GM21381 (cell line): ENCODE results near the gene PPP1R13B.
A peak's percentile ranks its signal among the peaks of the same experiment; 100 is the strongest.
"Not testable (repeated sequence)": the region's sequence is repeated elsewhere in the genome, so short reads cannot be mapped to it uniquely, and the experiment has no call there.

Source experiments
- ATAC-seq: cut with Tn5 transposase; IDR thresholded peaks from one replicate; pipeline ENCODE4 v1.9.1; 2021; ENCODE audit warnings: mild to moderate bottlenecking, moderate library complexity; ENCODE audit not compliant: unreplicated experiment

Gene PPP1R13B

GRCh38 chr14:103847451-103848174 lies at the start of gene PPP1R13B:
PPP1R13B (minus strand) TSS chr14:103847575; CDS start chr14:103847307, 268 bp downstream.
- peak; percentile 86 for ATAC-seq

DNA sequence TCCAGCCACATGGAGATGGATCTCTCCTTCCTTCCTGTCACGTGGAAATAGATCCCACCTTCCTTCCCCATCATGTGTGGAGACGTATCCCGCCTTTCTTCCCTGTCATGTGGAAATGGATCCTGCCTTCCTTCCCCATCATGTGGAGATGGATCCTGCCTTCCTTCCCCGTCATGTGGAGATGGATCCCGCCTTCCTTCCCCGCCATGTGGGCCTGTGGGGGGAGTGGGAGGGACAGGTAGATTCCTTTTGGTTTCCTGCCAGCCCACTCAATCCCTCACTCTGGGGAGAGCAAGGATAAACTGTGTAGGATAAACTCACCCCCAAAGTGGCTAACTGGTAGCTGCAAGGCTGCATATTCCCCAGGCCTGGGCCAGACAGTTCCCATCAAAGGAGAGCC lies 49.2 kb upstream of the PPP1R13B start:
- no peak for ATAC-seq

GRCh38 chr14:103894723-103895059 lies 47.3 kb upstream of the PPP1R13B start:
- no peak for ATAC-seq

DNA sequence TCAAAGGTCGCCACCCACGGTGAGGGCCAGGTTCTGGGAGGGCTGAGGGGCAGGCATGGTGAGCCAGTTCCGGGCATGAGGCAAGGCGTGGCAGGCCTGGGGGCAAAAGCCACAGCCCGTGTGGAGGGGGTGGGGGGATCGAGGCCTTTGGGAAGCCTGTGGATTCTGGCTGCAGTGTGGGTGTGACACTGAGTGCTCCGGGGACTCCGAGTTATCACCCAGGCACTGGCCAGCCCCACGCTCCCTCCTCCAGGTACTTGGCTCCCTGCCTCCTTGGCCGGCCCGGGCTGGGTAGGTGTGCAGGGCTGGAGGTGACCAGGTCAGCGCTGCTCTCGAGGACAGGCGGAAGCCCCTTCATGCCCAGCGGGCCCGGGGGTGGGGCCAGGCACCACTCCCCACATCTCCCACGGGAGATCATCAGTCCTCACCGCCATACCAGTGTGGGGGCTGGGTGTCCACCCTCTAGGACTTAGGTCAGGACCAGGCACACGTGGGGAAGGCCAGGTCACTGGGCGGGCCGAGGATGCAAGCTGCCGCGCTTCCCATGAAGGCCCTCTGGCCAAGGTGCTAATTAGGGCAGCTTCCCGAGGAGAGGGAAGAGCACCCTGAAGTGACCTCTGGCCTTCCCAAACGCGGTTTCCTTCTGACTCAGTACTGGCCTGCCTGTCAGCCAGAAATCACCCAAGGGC lies 46.8 kb upstream of the PPP1R13B start:
- no peak for ATAC-seq

GRCh38 chr14:103892247-103892646 lies 44.9 kb upstream of the PPP1R13B start:
- no peak for ATAC-seq

GRCh38 chr14:103891667-103892215 lies 44.4 kb upstream of the PPP1R13B start:
- no peak for ATAC-seq

DNA sequence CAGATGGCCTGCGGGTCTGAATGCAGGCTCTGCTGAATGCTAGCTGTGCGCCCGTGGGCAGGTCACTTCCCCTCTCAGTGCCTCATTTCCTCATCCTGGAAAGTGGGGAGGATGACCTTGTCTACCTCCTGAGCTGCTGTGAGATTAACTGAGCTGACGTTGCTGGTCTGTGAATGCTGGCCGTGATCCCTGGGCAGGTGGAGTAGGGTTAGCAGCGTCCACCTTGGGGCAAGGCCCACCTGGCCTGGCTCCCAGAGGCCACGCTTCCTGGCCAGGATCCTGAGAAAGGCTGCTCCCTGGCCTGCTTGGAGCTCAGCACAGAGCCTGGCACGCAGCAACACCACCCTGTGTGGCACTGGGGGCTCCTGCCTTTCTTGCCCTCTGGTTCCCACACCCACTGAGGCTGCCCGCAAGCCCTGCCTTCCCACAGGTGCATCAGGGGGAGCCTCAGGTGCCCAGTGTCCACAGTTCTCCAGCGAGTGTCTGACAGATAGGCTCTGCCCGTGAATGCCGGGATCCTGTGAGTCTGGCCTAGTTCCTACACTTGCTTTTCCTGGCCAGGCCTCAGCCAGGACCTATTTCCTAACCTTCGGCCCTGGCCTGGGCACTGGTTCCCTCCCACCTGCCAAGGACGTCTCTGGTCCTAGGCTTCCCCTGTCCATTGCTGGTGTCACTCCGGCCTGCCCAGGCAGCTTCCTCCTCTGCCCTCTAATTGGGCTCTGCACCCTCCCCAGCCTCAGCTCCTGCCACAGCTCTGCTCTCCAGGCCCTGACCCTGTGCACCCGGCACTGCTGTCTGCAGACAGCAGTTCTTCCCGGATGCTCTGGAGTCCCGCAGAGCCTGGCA lies 43.7 kb upstream of the PPP1R13B start:
- ATAC-seq: no peak

DNA sequence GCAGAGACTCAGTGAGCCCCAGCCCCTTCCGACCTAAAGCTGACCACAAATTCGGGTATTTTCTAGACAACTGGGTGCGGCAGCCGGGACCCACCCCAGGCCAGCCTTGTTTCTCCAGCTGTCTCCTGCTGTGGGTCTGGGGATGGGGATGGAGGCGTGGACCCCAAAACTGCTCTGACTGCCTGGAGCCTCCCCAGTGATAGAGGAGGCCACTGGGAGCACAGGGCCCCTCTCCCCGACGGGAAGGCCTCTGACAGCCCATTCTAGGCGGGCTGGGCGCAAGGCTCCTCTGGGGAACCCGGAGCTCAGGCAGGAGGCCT lies 42.6 kb upstream of the PPP1R13B start:
- no peak for ATAC-seq

DNA sequence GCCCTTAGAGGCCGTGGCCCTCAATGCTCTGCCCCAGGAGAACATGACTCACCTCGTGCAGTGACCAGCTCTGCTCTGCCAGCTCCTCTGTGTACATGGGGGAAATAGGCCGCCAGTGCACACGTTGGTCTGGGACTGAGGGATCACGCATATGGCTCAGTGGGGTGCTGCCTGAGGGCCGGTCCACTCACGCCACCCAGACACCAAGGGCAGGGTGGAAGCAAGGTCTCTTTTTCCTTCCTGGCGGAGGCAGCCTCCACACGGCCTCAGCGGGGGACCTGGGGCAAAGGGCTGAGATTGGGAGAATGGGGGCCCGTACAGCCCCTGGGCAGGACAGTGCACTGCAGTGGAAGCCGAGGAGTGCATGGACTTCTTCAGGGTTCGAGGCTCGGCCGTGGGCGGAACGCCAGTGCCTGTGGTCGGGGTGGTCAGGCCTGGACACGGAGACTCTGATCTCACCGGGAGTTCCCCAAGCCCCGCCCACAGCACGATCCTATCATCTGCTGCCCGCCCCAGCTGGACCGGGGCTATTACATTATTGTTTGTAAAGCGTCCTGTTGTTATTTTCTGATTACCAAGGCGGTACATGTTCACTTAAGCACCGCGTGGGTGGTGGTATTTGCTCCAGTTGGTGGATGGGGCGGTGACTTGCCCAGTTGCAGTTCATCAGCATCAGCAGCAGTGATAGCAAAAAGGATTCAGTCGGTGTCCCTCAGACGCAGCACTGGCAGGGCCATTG lies 42.1 kb upstream of the PPP1R13B start:
- ATAC-seq: no peak

DNA sequence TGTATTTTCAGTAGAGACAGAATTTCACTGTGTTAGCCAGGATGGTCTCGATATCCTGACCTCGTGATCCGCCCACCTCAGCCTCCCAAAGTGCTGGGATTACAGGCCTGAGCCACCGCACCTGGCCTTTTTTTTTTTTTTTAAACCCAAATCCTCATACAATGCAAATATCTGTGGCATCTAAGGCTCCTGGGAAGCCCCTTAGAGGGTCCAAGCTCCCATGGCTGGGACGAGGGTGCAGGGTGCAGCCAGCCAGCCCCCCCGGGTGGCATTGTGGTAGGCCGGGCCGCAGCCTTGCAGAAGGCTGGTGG lies 41.6 kb upstream of the PPP1R13B start:
- not testable (repeated sequence) for ATAC-seq

DNA sequence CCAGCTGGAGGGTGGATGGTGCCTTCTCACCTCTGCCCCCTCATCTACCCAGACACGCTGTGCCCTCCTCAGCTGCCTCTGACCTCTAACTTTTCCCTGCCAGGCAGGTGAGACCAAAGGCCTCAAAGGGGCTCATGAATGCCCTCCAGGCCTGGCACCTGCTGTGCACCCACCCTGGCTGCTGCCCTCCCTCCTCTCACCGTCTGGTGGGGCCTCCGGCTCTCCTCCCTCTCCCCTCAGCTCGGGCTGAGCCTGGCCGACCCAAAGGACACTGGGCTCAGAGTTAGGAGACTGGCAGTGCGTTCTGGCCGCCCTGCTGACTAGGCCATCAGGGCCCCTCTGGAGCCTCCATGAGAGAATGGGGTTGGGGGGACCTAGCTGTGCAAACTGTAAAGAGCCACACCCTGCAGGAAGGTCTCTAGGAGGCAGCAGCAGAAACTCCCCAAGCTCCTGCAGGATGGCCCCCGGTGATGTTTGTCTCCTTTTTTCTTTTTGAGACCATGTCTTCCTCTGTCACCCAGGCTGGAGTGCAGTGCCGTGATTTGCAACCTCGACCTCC lies 40.3 kb upstream of the PPP1R13B start:
- ATAC-seq: no peak

GRCh38 chr14:103887170-103887501 lies 39.8 kb upstream of the PPP1R13B start:
- ATAC-seq: no peak

- no peak for ATAC-seq
These were observed 39.2 kb upstream of the PPP1R13B start for GRCh38 chr14:103886304-103887169.

DNA sequence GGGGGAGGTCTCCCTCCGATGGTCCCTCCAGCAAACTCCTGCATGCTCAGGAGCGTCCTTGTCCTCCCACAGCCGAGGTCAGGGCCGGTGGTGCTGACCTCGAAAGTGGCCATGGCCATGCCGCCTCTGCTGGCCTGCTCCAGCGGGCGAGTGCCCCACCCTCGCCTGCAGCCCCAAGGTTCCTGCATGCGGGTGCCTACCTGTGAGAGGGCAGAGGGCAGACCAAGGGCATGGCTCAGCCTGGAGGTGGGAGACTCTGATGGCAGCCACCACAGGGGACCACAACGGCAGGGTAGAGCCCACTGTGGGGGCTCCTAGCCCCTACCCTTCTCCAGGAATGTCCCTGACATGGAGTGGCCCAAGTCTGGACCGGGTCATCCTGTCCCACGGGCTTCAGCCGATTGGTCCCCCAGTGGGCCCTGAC lies 38.1 kb upstream of the PPP1R13B start:
- ATAC-seq: no peak

- no peak for ATAC-seq
These were observed 37.5 kb upstream of the PPP1R13B start for GRCh38 chr14:103884854-103885253.

DNA sequence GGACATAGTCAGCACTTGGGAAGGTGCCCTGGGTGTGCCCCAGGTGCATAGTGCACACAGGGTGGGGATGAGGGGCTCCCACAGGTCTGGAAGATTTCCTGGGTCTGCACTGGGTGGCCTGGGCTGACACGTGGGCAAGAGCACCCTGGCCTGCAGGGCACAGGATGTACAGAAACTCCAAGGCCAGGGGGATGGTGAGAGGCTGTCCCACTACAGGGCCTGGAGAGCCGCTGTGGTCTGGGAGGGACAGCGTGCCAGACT lies 35.8 kb upstream of the PPP1R13B start:
- ATAC-seq: no peak

DNA sequence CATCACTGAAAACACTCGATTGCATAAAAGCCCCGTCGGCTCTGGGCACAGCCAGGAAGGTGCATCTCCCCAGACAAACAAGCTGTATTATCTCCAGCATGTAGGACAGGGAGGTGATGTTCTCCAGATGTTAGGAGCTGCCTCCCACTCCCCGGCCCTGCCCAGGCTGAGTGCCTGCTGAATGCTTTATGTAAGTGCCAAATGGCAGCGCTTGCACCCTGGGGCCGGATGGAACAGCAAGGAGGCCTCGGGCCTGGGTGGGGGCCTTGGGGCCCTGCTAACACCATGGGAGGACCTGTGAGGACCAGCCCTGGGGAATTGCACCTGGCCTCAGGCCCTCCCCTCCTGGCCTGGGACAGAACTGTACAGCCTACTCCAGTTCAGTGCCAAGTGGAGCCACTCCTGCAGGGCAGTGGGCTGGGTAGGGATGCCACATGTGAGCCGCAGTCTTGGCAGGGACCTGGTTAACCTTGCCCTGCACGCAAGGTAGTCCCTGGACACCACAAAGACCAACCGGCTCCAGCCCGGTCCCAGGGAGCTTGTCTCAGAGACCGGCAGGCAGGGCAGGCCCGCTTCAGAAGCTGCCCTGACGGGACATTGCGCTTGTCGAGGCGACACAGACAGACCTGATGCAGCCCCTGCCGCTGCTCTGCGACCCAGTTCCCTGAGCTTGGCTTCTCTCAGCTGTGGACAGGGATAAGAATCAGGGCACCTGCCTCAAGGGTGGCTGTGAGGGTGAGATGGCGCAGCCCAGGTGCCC lies 35.3 kb upstream of the PPP1R13B start:
- ATAC-seq: no peak

GRCh38 chr14:103881268-103882201 lies 34.2 kb upstream of the PPP1R13B start:
- no peak for ATAC-seq
